ENCODE data around the gene RNF44.

- TF ChIP-seq EZH2 (IDR thresholded peaks at IDR 0.05; ENCODE audit: borderline replicate concordance, low read length) = no peak
- TF ChIP-seq CTCF (conservative IDR thresholded peaks at IDR 0.05 in 1 of 2, IDR thresholded peaks at IDR 0.05 in 1 of 2; ENCODE audit: extremely low read depth in 1 of 2, insufficient read depth in 1 of 2, low read depth in 1 of 2, low read length in 2 of 2) = no peak
Observed at GRCh38 chr5:176534640-176535039, 2.6 kb downstream of the RNF44 start.
